NCI-H146 (cell line): ENCODE measurements around the gene SBK2.
"Not testable (repeated sequence)": the region's sequence is repeated elsewhere in the genome, so short reads cannot be mapped to it uniquely, and the experiment has no call there.

Experiments used
- DNase-seq: peaks from one replicate; lab custom pipeline; 2025; lab: John Stamatoyannopoulos, UW

The SBK2 gene

GRCh38 chr19:55535965-55536350 lies 975 bp downstream of the SBK2 start:
- DNase-seq: no peak

GRCh38 chr19:55535173-55535964 lies 1.6 kb downstream of the SBK2 start:
- DNase-seq: no peak

- DNase-seq: not testable (repeated sequence)
Observed at GRCh38 chr19:55534280-55534679, 2.7 kb downstream of the SBK2 start.

GRCh38 chr19:55530996-55531395 lies 5.9 kb downstream of the SBK2 start:
- DNase-seq: no peak

GRCh38 chr19:55529636-55530234 lies 7.2 kb downstream of the SBK2 start:
- DNase-seq: no peak

- DNase-seq: peak; percentile 91
Observed at GRCh38 chr19:55528030-55528803, 8.7 kb downstream of the SBK2 start.

GRCh38 chr19:55527197-55528029 lies 9.5 kb downstream of the SBK2 start:
- no peak for DNase-seq

GRCh38 chr19:55526216-55527196 lies 10.4 kb downstream of the SBK2 start:
- peak; percentile 95 for DNase-seq

GRCh38 chr19:55525289-55526101 lies 11.4 kb downstream of the SBK2 start:
- DNase-seq: peak; percentile 55

- no peak for DNase-seq
Observed at GRCh38 chr19:55520691-55521292, 16.1 kb downstream of the SBK2 start.

GRCh38 chr19:55519451-55520311 lies 17.3 kb downstream of the SBK2 start:
- no peak for DNase-seq

GRCh38 chr19:55516878-55517620 lies 19.9 kb downstream of the SBK2 start:
- DNase-seq: peak; percentile 96

GRCh38 chr19:55508120-55508519 lies 28.8 kb downstream of the SBK2 start:
- DNase-seq: no peak

GRCh38 chr19:55504981-55505380 lies 32.0 kb downstream of the SBK2 start:
- DNase-seq: no peak

GRCh38 chr19:55504252-55504603 lies 32.7 kb downstream of the SBK2 start:
- DNase-seq: no peak

GRCh38 chr19:55503502-55504251 lies 33.3 kb downstream of the SBK2 start:
- peak; percentile 93 for DNase-seq

- DNase-seq: no peak
Observed at GRCh38 chr19:55503157-55503501, 33.8 kb downstream of the SBK2 start.
